Large intestine (tissue), 3 donors: ENCODE results near the gene GUCY1A1. TPM values are rescaled to one million over a fixed set of nuclear protein-coding genes. Genes with fewer than 3 reads are reported as not detected.
"Not testable (repeated sequence)": the region's sequence is repeated elsewhere in the genome, so short reads cannot be mapped to it uniquely, and the experiment has no call there.

Experiments
- DNase-seq, 2 donors: peaks; one replicate each; pipeline versions ENCODE4 v3.0.0 to v3.0.0-alpha.2; 2013
- H3K27ac ChIP-seq: one replicate; pipeline ENCODE4 v1.5.1; 2013; ENCODE audit warnings: low read length
- H3K27me3 ChIP-seq: 2 replicates; pipeline ENCODE4 v1.6.1; 2013; ENCODE audit warnings: low read length; ENCODE audit not compliant: control insufficient read depth, insufficient read depth
- H3K36me3 ChIP-seq: 2 replicates; pipeline ENCODE4 v1.6.1; 2013; ENCODE audit warnings: low read length; ENCODE audit not compliant: control insufficient read depth, insufficient read depth
- H3K4me1 ChIP-seq: one replicate; pipeline ENCODE4 v1.6.1; 2013; ENCODE audit warnings: low read length; ENCODE audit not compliant: control insufficient read depth, insufficient read depth
- H3K4me3 ChIP-seq: one replicate; pipeline ENCODE4 v1.5.1; 2013; ENCODE audit warnings: low read length
- H3K9me3 ChIP-seq: one replicate; pipeline ENCODE4 v1.6.1; 2013; ENCODE audit warnings: mild to moderate bottlenecking, low read depth, low read length, moderate library complexity; ENCODE audit not compliant: control insufficient read depth
- WGBS: methylation state at CpG from one replicate; pipeline ENCODE4 v1.1.5; 2013; ENCODE audit warnings: low lambda C conversion rate; ENCODE audit not compliant: insufficient coverage; 5-methylcytosine and 5-hydroxymethylcytosine counted together
- polyA plus RNA-seq: library from polyadenylated mRNA; unstranded; fragments of 120-200 nt; gene quantifications from one replicate; pipeline ENCODE4 v1.2.1, GENCODE V29; 2013

Gene GUCY1A1
- polyA plus RNA-seq, 1 donor: 25.3 TPM

DNA sequence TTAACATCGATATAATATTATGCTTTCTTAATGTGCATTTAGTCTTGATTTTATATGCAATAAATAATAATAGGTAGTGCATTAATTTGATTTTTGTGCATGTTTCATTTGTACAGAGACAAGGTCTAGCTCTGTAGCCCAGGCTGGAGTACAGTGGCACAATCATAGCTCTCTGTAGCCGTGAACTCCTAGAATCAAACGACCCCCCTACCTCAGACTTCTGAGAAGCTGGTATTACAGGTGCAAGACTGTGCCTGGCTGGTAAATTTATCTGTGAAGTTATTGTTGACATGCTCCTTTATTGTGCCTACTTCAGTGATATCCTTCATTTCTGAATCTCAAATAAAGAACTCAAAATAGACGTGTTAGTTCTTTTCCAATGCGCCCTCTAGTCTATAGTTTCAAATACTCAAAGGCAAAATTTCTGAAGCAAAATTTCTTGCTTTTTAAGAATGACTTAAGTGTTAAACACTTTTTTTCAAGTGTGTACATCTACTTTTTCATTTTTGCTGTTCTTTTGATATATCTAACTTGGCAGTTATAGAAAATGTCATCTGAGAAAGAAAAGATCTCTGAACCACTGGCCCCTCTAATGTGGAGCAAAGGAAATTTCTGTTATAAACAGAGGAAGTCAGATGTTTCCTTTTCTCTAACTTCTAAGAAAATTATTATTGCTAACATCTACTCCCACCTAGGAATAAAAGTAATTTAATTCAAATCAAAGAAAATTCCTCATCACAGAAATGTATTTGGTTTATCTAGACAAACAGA lies 28.3 kb upstream of the GUCY1A1 start:
- Histone ChIP-seq H3K4me1 (no peaks in the 10 kb centered on the region), H3K27ac (no peak overlapping the region), H3K36me3 (no peaks in the 10 kb centered on the region), H3K4me3 (no peak overlapping the region), H3K9me3 (no peaks in the 10 kb centered on the region), H3K27me3 (no peaks in the 10 kb centered on the region)
- no peak for DNase-seq
- 100% methylated on average over 2 of the region's 5 CpGs for WGBS

- no peaks in the 10 kb centered on the region for H3K9me3 ChIP-seq
- no peak overlapping the region for H3K27ac ChIP-seq
- no CpG with 5 or more reads among the region's 3 CpGs for WGBS
- H3K4me3 ChIP-seq: no peak overlapping the region
- no peaks in the 10 kb centered on the region for H3K36me3 ChIP-seq
- H3K4me1 ChIP-seq: no peaks in the 10 kb centered on the region
- H3K27me3 ChIP-seq: no peaks in the 10 kb centered on the region
- no peak for DNase-seq
These were observed 26.7 kb upstream of the GUCY1A1 start for GRCh38 chr4:155639704-155640523.

DNA sequence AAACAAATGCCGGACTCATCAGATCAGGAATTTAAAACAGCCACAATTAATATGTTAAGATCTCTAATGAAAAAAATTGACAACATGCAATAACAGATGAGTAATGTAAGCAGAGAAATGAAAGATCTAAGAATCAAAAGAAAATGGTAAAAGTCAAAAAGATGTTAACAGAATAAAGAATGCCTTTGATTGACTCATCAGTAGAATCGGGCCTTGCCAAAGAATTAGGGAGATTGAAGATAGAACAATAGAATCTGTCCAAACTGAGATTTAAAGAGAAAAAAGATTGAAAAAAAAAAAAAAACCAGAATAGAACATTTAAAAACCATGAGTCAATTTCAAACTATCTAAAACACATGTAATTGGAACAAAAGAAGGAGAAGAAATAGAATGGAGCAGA lies 25.9 kb upstream of the GUCY1A1 start:
- no peaks in the 10 kb centered on the region for H3K36me3 ChIP-seq
- DNase-seq: no peak
- no peak overlapping the region for H3K27ac ChIP-seq
- H3K4me3 ChIP-seq: no peak overlapping the region
- no peaks in the 10 kb centered on the region for H3K27me3 ChIP-seq
- 88% methylated on average over 1 of the region's 2 CpGs for WGBS
- no peaks in the 10 kb centered on the region for H3K4me1 ChIP-seq
- H3K9me3 ChIP-seq: no peaks in the 10 kb centered on the region

DNA sequence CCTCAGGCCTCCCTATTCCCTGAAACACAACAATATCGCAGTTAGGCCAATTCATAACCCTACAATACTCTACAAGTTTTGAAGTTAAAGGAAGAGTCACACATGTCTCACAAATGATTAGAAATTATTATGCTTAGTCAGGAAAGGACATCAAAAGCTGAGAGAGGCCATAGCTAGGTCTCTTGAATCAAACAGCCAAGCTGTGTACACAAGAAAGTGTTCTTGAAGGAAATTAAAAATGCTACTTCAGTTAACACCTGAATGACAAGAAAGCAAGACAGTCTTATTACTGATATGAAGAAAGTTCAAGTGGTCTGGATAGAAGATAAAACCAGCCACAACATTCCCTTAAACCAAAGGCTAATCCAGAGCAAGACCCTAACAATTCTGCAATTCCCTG lies 23.6 kb upstream of the GUCY1A1 start:
- H3K27me3 ChIP-seq: no peaks in the 10 kb centered on the region
- DNase-seq: no peak
- no peaks in the 10 kb centered on the region for H3K36me3 ChIP-seq
- H3K4me3 ChIP-seq: no peak overlapping the region
- H3K9me3 ChIP-seq: no peaks in the 10 kb centered on the region
- no peak overlapping the region for H3K27ac ChIP-seq
- WGBS: no CpG with 5 or more reads among the region's 1 CpG
- no peaks in the 10 kb centered on the region for H3K4me1 ChIP-seq

DNA sequence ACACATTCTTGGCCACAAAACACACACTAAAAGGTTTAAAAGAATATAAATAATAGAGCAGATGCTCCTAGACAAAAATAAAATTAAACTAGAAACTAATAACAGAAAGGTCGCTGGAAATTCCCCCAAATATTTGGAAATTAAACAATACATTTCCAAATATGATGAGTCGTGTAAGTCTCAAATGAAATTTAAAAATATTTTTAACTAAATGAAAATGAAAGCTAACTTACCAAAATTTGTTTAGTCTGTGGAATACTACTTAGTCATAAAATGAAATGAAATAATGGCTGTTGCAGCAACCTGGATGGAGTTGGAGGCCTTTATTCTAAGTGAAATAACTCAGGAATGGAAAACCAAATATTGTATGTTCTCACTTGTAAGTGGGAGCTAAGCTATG lies 20.6 kb upstream of the GUCY1A1 start:
- no peak overlapping the region for H3K4me3 ChIP-seq
- no peaks in the 10 kb centered on the region for H3K36me3 ChIP-seq
- H3K9me3 ChIP-seq: no peaks in the 10 kb centered on the region
- DNase-seq: no peak
- H3K27me3 ChIP-seq: no peaks in the 10 kb centered on the region
- H3K27ac ChIP-seq: no peak overlapping the region
- no peaks in the 10 kb centered on the region for H3K4me1 ChIP-seq
- WGBS: 86% methylated on average over 2 of the region's 2 CpGs

GRCh38 chr4:155650785-155651184 lies 15.9 kb upstream of the GUCY1A1 start:
- not testable (repeated sequence) for H3K4me3 ChIP-seq, H3K9me3 ChIP-seq, H3K4me1 ChIP-seq, H3K27ac ChIP-seq, H3K36me3 ChIP-seq, DNase-seq, H3K27me3 ChIP-seq
- WGBS: no CpG with 5 or more reads among the region's 4 CpGs

GRCh38 chr4:155653052-155653451 lies 13.6 kb upstream of the GUCY1A1 start:
- no peaks in the 10 kb centered on the region for H3K36me3 ChIP-seq
- H3K27me3 ChIP-seq: no peaks in the 10 kb centered on the region
- DNase-seq: no peak
- no peak overlapping the region for H3K27ac ChIP-seq
- no peaks in the 10 kb centered on the region for H3K9me3 ChIP-seq
- H3K4me1 ChIP-seq: no peaks in the 10 kb centered on the region
- no peak overlapping the region for H3K4me3 ChIP-seq

DNA sequence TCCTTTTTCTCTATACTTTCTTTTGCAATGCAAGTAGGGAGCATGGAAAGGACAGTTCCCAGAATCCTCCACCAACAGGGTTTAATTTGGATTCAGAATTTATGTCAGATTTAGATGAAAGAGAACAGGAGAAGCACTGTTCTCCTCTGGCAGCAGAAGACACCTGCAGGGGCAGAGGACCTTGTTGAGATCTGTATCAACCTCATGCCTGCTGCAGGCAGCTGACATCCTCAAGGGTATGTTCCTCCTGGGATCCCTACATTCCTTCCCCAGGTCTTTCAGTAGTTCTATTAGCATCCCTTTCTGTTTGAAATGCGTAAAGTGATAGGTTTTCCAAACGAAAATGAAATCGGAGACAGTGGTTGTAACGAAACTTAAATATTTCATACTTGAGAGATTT lies 10.6 kb upstream of the GUCY1A1 start:
- Histone ChIP-seq H3K4me3 (no peak overlapping the region), H3K27me3 (no peaks in the 10 kb centered on the region), H3K36me3 (no peaks in the 10 kb centered on the region), H3K4me1 (no peaks in the 10 kb centered on the region), H3K27ac (no peak overlapping the region), H3K9me3 (no peaks in the 10 kb centered on the region)
- WGBS: 83% methylated on average over 4 of the region's 4 CpGs
- no peak for DNase-seq

DNA sequence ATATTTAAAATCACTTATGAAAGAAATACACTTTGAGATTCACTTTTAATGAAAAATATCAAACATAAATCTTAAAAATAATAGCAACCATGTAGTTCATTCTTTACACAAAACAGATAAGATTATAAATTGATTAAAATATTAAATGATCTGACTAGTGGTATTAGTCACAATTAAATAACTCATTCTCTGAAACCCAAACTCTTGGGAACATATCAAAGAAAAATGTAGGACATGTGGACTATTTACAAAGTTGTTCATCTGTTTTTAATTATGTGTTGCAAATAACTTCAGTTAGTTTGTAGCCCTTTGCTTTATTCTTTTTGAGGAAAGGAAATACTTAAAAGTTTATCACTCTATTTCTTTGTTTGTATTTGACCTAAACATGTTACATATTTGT lies 9.5 kb upstream of the GUCY1A1 start:
- H3K27ac ChIP-seq: no peak overlapping the region

GRCh38 chr4:155657985-155658680 lies 8.5 kb upstream of the GUCY1A1 start:
- no CpG with 5 or more reads among the region's 1 CpG for WGBS
- Histone ChIP-seq H3K9me3 (no peaks in the 10 kb centered on the region), H3K27ac (no peak overlapping the region), H3K4me3 (no peak overlapping the region), H3K27me3 (no peaks in the 10 kb centered on the region), H3K4me1 (no peaks in the 10 kb centered on the region), H3K36me3 (no peaks in the 10 kb centered on the region)
- no peak for DNase-seq

More for the DNA sequence above, 9.5 kb upstream of the GUCY1A1 start:
- DNase-seq: no peak
- Histone ChIP-seq H3K4me3 (no peak overlapping the region), H3K9me3 (no peaks in the 10 kb centered on the region), H3K4me1 (no peaks in the 10 kb centered on the region), H3K36me3 (no peaks in the 10 kb centered on the region), H3K27me3 (no peaks in the 10 kb centered on the region)
